GM12874 (cell line): Measurements from ENCODE around the gene BMP4.
A peak's percentile ranks its signal among the peaks of the same experiment; 100 is the strongest.

Experiments used
- CTCF ChIP-seq: IDR thresholded peaks from 2 replicates; pipeline ENCODE4 v1.5.1; 2011; ENCODE audit warnings: low read depth, mild to moderate bottlenecking, control low read depth, low read length, moderate library complexity; ENCODE audit not compliant: insufficient read depth

BMP4 gene

DNA sequence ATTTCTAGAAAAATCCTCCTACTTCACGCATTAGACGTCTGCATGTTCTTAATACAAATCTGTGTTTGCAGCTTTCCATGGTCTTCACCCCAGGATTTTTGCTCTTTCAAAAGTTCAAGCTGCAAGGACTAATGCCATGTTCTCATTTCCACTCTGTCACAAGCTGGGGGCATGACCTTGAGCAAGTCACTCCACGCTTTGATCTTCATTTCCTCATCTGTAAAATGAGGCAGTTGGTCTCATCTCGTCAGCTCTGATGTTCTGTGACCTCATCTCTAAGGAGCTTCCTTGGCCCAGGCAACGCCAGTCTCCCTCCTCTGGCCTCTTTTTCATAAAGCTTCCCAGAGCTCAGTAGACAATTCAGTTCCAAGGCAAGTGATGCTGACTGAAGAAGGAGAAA is 18.8 kb upstream of the BMP4 start:
- no peak for TF ChIP-seq CTCF

- no peak for TF ChIP-seq CTCF
Measured at GRCh38 chr14:53971521-53971920, 14.9 kb upstream of the BMP4 start.

- no peak for TF ChIP-seq CTCF
Measured at GRCh38 chr14:53969326-53969725, 12.7 kb upstream of the BMP4 start.

DNA sequence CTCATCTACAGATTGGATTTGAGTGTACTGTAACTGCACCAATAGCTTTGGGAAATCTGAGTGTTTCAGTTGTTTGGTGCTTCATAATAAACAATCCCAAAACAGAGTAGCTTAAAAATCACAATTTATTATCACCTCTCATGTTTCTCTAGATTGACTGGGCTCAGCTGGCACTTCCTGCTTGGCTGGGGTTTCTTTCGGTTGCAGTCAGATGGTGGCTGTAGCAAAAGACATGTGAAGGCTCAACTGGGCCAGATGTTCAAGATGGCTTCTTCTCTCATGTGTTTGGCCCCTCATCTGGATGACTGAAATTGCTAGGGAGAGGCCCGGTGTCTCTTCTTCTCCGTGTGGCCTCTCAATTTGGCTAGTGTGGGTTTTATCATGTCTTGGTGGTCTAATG is 12.1 kb upstream of the BMP4 start:
- no peak for TF ChIP-seq CTCF

DNA sequence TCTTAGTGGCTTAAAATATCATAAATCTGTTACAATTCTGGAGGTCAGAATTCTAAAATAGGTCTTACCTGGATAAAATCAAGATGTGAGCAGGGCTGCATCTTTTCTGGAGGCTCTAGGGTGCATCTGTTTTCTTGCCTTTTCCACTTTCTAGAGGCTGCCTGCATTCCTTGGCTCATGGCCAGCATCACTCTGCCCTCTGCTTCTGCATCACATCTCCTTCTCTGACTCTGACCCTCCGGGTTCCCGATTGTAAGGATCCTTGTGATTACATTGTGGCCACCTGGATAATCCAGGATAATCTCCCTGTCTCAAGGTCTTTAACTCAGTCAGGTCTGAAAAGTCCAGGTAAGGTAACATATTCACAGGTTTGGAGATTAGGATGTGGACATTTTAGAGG is 11.0 kb upstream of the BMP4 start:
- TF ChIP-seq CTCF, result no peak

- no peak for TF ChIP-seq CTCF
Measured at GRCh38 chr14:53964249-53964648, 7.6 kb upstream of the BMP4 start.

DNA sequence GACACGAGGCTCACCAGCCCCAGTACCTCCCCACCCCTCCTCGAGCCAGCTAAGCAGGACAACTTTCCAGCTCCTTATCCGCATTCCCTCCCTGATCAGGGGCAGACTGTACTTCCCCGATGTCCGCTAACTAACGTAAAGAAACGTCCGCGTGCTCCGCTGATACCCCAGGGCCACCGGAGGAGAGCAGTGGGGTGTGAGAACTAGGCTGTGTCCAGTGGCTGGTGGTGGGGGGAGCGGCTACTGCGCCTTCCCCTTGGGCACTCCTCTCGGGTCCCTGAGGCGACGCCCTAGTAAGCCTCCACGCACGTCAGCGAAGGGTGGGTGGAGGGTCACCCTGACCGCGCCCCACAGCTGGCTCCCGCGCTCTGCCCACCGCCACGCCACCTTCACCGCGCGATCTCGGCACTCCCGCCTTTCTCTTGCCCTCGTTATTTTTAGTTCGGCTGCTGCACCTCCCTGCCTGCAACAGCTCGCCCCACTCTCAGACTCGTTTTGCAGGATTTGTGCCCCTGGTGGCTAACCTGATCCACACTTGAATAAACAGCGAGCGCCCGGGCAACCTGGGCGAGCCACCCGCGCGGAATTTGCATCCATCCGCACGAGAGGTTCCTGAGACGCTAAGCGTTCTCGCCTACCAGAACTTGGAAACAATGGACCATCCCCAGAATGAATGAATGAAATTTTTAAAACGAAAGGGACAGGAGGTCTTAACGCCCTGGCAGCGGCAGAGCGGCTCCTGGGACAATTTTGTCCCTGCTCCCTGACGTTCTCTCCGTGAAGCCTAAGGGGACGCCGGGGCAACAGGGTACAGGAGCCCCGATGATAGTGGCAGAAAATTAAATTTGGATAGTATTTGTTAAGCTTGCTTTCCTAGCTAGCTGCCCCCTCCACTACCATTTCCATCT is 6.9 kb upstream of the BMP4 start:
- 0 out of 2 replicates have a peak, but pooled peaks have one; percentile 15 for TF ChIP-seq CTCF
